AG09319 (cell line): ENCODE data around the gene OR52R1.
"Not testable (repeated sequence)": the region's sequence is repeated elsewhere in the genome, so short reads cannot be mapped to it uniquely, and the experiment has no call there.

Source experiments
- DNase-seq: peaks from one replicate; pipeline ENCODE4 v3.0.0-alpha.2; 2010; ENCODE audit warnings: low read depth; ENCODE audit errors: extremely low read depth
- CTCF ChIP-seq: IDR thresholded peaks from 2 replicates; pipeline ENCODE4 v1.5.1; 2011; ENCODE audit warnings: low read depth, mild to moderate bottlenecking, inconsistent platforms, low read length, moderate library complexity

OR52R1 gene

GRCh38 chr11:4825132-4825531, 21.0 kb upstream of the OR52R1 start:
- no peak for DNase-seq
- TF ChIP-seq CTCF: no peak

GRCh38 chr11:4821021-4821420, 16.8 kb upstream of the OR52R1 start, which contains the start of gene OR51F2:
OR51F2 (plus strand) TSS chr11:4821321; CDS start chr11:4821422, 101 bp downstream.
- no peak for TF ChIP-seq CTCF
- DNase-seq: no peak

- DNase-seq: no peak
Observed at GRCh38 chr11:4809246-4809645, 5.1 kb upstream of the OR52R1 start.

GRCh38 chr11:4808476-4808875, 4.3 kb upstream of the OR52R1 start:
- DNase-seq: no peak
- no peak for TF ChIP-seq CTCF

More at GRCh38 chr11:4809246-4809645, 5.1 kb upstream of the OR52R1 start:
- no peak for TF ChIP-seq CTCF

GRCh38 chr11:4801316-4801715, 2.9 kb downstream of the OR52R1 start:
- not testable (repeated sequence) for DNase-seq

GRCh38 chr11:4798427-4799183, 5.6 kb downstream of the OR52R1 start:
- DNase-seq: no peak
- no peak for TF ChIP-seq CTCF

GRCh38 chr11:4797206-4797605, 7.0 kb downstream of the OR52R1 start:
- no peak for DNase-seq
- no peak for TF ChIP-seq CTCF

GRCh38 chr11:4782454-4782853, 21.7 kb downstream of the OR52R1 start:
- no peak for DNase-seq
- no peak for TF ChIP-seq CTCF
